Liver (tissue), 9 donors: ENCODE data around the gene SMARCB1. TPM values are rescaled to one million over a fixed set of nuclear protein-coding genes. Genes with fewer than 3 reads are reported as not detected.

ENCODE experiments used
- DNase-seq: peaks from one replicate; pipeline ENCODE4 v3.0.0-alpha.2; 2017; ENCODE audit warnings: low spot score
- H3K27ac ChIP-seq, 2 donors: one replicate each; pipeline ENCODE4 v1.7.0; 2013; ENCODE audit warnings: inconsistent platforms in 2 of 2, low read length in 2 of 2, control low read depth in 1 of 2, low read depth in 1 of 2, mild to moderate bottlenecking in 1 of 2
- H3K27me3 ChIP-seq, 4 donors: one replicate each; pipeline versions ENCODE4 v1.6.1 to v1.7.0; 2013; ENCODE audit warnings: low read length in 3 of 4, inconsistent platforms in 1 of 4, mild to moderate bottlenecking in 1 of 4, moderate library complexity in 1 of 4; ENCODE audit not compliant: control insufficient read depth in 4 of 4, insufficient read depth in 4 of 4
- H3K36me3 ChIP-seq, 4 donors: one replicate each; pipeline versions ENCODE4 v1.6.1 to v1.7.0; 2013; ENCODE audit warnings: low read length in 3 of 4, mild to moderate bottlenecking in 3 of 4, low read depth in 1 of 4, moderate library complexity in 1 of 4; ENCODE audit not compliant: control insufficient read depth in 4 of 4, insufficient read depth in 3 of 4
- H3K4me1 ChIP-seq, 4 donors: one replicate each; pipeline versions ENCODE4 v1.6.1 to v1.7.0; 2013; ENCODE audit warnings: low read length in 3 of 4, mild to moderate bottlenecking in 3 of 4, moderate library complexity in 1 of 4; ENCODE audit not compliant: control insufficient read depth in 4 of 4, insufficient read depth in 4 of 4
- H3K4me3 ChIP-seq, 3 donors: one replicate each; pipeline versions ENCODE4 v1.6.1 to v1.7.0; 2013; ENCODE audit warnings: low read length in 3 of 3, control low read depth in 1 of 3, low read depth in 1 of 3, mild to moderate bottlenecking in 1 of 3
- H3K9ac ChIP-seq, 2 donors: one replicate each; pipeline ENCODE4 v1.7.0; 2013; ENCODE audit warnings: low read length in 2 of 2, mild to moderate bottlenecking in 2 of 2, moderate library complexity in 2 of 2, control low read depth in 1 of 2, low read depth in 1 of 2
- H3K9me3 ChIP-seq, 4 donors: one replicate each; pipeline versions ENCODE4 v1.6.1 to v1.7.0; 2013; ENCODE audit warnings: low read length in 3 of 4; ENCODE audit not compliant: control insufficient read depth in 4 of 4
- EGR1 ChIP-seq, 2 donors: IDR thresholded peaks; 2 replicates each; pipeline ENCODE4 v1.6.1; 2016 to 2018; ENCODE audit warnings: antibody characterized with exemption in 2 of 2, low read depth in 2 of 2
- FOXA1 ChIP-seq: IDR thresholded peaks from 2 replicates; pipeline ENCODE4 v1.6.1; 2016; ENCODE audit warnings: antibody characterized with exemption
- FOXA2 ChIP-seq: IDR thresholded peaks from 2 replicates; pipeline ENCODE4 v1.6.1; 2016; ENCODE audit warnings: antibody characterized with exemption
- HNF4G ChIP-seq: IDR thresholded peaks from 2 replicates; pipeline ENCODE4 v1.6.1; 2016; ENCODE audit warnings: antibody characterized with exemption
- JUND ChIP-seq, 2 donors: IDR thresholded peaks; 2 replicates each; pipeline ENCODE4 v1.6.1; 2016; ENCODE audit warnings: antibody characterized with exemption in 2 of 2
- NR2F2 ChIP-seq: IDR thresholded peaks from 2 replicates; pipeline ENCODE4 v1.6.1; 2016; ENCODE audit warnings: antibody characterized with exemption
- RAD21 ChIP-seq, 2 donors: IDR thresholded peaks; 2 replicates each; pipeline ENCODE4 v1.6.1; 2016; ENCODE audit warnings: antibody characterized with exemption in 2 of 2, mild to moderate bottlenecking in 2 of 2
- RXRA ChIP-seq, 2 donors: IDR thresholded peaks; 2 replicates each; pipeline ENCODE4 v1.6.1; 2017 to 2018; ENCODE audit warnings: antibody characterized with exemption in 2 of 2, mild to moderate bottlenecking in 1 of 2
- SP1 ChIP-seq: IDR thresholded peaks from 2 replicates; pipeline ENCODE4 v1.6.1; 2018; ENCODE audit warnings: antibody characterized with exemption, mild to moderate bottlenecking
- TAF1 ChIP-seq: conservative IDR thresholded peaks from 2 replicates; pipeline ENCODE4 v1.6.1; 2016; ENCODE audit warnings: antibody characterized with exemption, mild to moderate bottlenecking
- WGBS: extraction: QIAGEN DNeasy Blood & Tissue Kit; methylation state at CpG from one replicate; pipeline ENCODE4 v1.1.7; 2013; 5-methylcytosine and 5-hydroxymethylcytosine counted together
- polyA plus RNA-seq, 2 donors: library from polyadenylated mRNA; stranded (reverse) in 1 of 2; unstranded in 1 of 2; fragments of 200-250 nt in 1 of 2; fragments of >200 nt in 1 of 2; fragmentation: Nextera tagmentation in 1 of 2; extraction: Ambion mirVana in 1 of 2; gene quantifications; one replicate each; pipeline versions ENCODE4 v1.2.1 to v1.2.3, GENCODE V29; 2013 to 2015
- total RNA-seq, 2 donors: library from RNA; depleted of rRNA; stranded (reverse); fragments of >200 nt; gene quantifications; one replicate each; pipeline ENCODE4 v1.2.3, GENCODE V29; 2014
- TF ChIP-seq, protein P1 (sequence below): IDR thresholded peaks from 2 replicates; pipeline ENCODE4 v1.6.1; 2016; ENCODE audit warnings: antibody characterized with exemption
- TF ChIP-seq, protein P2 (sequence below): IDR thresholded peaks from 2 replicates; pipeline ENCODE4 v1.6.1; 2016; ENCODE audit warnings: antibody characterized with exemption
- TF ChIP-seq, protein P3 (sequence below): IDR thresholded peaks from 2 replicates; pipeline ENCODE4 v1.6.1; 2016; ENCODE audit warnings: antibody characterized with exemption
- TF ChIP-seq, protein P4 (sequence below): fragments of 150-350 bp; IDR thresholded peaks from 2 replicates; pipeline ENCODE4 v1.5.1; 2017; ENCODE audit warnings: improper control_type of control experiment, low read depth, low read length; ENCODE audit not compliant: missing input control
- TF ChIP-seq, protein P5 (sequence below): IDR thresholded peaks from 2 replicates; pipeline ENCODE4 v1.6.1; 2016; ENCODE audit warnings: antibody characterized with exemption, mild to moderate bottlenecking
- donor health status: healthy.
- donor health status: healthy.
- donor health status: healthy.
- donor health status: healthy.
- donor health status: healthy.

SMARCB1 gene
- total and polyA plus RNA-seq, 4 donors = 15.1 to 22.5 (median 19.1) TPM

DNA sequence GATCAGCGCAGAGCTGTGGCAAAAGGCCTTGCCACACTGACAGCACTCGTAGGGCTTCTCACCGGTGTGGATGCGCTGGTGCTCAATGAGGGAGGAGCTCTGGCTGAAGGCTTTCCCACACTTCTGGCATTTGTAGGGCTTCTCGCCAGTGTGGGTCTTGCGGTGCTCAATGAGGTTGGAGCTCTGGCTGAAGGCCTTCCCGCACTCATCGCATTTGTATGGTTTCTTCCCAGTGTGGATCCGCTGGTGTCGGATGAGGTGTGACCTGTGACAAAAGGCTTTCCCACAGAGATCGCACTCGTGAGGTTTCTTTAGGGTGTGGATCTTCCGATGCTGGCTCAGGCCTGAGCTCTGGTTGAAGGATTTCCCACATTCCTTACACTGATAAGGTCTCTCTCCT lies 42.8 kb upstream of the SMARCB1 start:
- H3K27ac ChIP-seq = no peak overlapping the region
- no peaks in the 10 kb centered on the region for H3K4me1 ChIP-seq
- WGBS = 97% methylated on average over 13 of the region's 13 CpGs
- TF ChIP-seq FOXA1 (no peak), NR2F2 (no peak), JUND (IDR thresholded peaks at IDR 0.05) (no peak), RAD21 (IDR thresholded peaks at IDR 0.05) (no peak), RXRA (IDR thresholded peaks at IDR 0.05) (no peak), TAF1 (no peak), FOXA2 (no peak)
- TF ChIP-seq, protein P1, sequence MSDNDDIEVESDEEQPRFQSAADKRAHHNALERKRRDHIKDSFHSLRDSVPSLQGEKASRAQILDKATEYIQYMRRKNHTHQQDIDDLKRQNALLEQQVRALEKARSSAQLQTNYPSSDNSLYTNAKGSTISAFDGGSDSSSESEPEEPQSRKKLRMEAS = no peak
- TF ChIP-seq, protein P2, sequence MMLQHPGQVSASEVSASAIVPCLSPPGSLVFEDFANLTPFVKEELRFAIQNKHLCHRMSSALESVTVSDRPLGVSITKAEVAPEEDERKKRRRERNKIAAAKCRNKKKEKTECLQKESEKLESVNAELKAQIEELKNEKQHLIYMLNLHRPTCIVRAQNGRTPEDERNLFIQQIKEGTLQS = no peak
- TF ChIP-seq, protein P3, sequence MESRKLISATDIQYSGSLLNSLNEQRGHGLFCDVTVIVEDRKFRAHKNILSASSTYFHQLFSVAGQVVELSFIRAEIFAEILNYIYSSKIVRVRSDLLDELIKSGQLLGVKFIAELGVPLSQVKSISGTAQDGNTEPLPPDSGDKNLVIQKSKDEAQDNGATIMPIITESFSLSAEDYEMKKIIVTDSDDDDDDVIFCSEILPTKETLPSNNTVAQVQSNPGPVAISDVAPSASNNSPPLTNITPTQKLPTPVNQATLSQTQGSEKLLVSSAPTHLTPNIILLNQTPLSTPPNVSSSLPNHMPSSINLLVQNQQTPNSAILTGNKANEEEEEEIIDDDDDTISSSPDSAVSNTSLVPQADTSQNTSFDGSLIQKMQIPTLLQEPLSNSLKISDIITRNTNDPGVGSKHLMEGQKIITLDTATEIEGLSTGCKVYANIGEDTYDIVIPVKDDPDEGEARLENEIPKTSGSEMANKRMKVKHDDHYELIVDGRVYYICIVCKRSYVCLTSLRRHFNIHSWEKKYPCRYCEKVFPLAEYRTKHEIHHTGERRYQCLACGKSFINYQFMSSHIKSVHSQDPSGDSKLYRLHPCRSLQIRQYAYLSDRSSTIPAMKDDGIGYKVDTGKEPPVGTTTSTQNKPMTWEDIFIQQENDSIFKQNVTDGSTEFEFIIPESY = no peak
- TF ChIP-seq, protein P4, sequence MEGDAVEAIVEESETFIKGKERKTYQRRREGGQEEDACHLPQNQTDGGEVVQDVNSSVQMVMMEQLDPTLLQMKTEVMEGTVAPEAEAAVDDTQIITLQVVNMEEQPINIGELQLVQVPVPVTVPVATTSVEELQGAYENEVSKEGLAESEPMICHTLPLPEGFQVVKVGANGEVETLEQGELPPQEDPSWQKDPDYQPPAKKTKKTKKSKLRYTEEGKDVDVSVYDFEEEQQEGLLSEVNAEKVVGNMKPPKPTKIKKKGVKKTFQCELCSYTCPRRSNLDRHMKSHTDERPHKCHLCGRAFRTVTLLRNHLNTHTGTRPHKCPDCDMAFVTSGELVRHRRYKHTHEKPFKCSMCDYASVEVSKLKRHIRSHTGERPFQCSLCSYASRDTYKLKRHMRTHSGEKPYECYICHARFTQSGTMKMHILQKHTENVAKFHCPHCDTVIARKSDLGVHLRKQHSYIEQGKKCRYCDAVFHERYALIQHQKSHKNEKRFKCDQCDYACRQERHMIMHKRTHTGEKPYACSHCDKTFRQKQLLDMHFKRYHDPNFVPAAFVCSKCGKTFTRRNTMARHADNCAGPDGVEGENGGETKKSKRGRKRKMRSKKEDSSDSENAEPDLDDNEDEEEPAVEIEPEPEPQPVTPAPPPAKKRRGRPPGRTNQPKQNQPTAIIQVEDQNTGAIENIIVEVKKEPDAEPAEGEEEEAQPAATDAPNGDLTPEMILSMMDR = no peak
- no peak overlapping the region for H3K9ac ChIP-seq
- no peak overlapping the region for H3K4me3 ChIP-seq
- peaks cover 5 to 26% (median 7%) of the 10 kb centered on the region in 4 donors for H3K36me3 ChIP-seq
- no peaks in the 10 kb centered on the region for H3K27me3 ChIP-seq
- no peak for DNase-seq
- no peaks in the 10 kb centered on the region for H3K9me3 ChIP-seq

DNA sequence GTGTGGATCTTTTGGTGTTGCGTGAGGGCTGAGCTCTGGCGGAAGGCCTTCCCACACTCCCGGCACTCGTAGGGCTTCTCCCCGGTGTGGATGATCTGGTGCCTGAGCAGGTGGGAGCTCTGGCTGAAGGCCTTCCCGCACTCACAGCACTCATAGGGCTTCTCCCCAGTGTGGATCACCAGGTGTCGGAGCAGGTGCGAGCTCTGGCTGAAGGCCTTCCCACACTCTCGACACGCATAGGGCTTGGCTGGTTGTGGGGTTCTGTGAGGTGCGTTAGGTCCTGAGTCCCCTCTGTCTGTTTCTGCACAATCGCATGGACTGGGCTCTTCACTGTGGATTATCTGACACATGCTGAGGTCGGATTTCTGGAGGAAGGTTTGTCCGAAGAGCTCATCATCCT lies 42.3 kb upstream of the SMARCB1 start:
- DNase-seq = no peak
- Histone ChIP-seq H3K9me3 (no peaks in the 10 kb centered on the region), H3K4me3 (no peak overlapping the region), H3K36me3 (peaks cover 5 to 26% (median 7%) of the 10 kb centered on the region in 4 donors), H3K27me3 (no peaks in the 10 kb centered on the region), H3K4me1 (no peaks in the 10 kb centered on the region), H3K27ac (no peak overlapping the region), H3K9ac (no peak overlapping the region)
- WGBS = 97% methylated on average over 14 of the region's 14 CpGs
- TF ChIP-seq, protein P5, sequence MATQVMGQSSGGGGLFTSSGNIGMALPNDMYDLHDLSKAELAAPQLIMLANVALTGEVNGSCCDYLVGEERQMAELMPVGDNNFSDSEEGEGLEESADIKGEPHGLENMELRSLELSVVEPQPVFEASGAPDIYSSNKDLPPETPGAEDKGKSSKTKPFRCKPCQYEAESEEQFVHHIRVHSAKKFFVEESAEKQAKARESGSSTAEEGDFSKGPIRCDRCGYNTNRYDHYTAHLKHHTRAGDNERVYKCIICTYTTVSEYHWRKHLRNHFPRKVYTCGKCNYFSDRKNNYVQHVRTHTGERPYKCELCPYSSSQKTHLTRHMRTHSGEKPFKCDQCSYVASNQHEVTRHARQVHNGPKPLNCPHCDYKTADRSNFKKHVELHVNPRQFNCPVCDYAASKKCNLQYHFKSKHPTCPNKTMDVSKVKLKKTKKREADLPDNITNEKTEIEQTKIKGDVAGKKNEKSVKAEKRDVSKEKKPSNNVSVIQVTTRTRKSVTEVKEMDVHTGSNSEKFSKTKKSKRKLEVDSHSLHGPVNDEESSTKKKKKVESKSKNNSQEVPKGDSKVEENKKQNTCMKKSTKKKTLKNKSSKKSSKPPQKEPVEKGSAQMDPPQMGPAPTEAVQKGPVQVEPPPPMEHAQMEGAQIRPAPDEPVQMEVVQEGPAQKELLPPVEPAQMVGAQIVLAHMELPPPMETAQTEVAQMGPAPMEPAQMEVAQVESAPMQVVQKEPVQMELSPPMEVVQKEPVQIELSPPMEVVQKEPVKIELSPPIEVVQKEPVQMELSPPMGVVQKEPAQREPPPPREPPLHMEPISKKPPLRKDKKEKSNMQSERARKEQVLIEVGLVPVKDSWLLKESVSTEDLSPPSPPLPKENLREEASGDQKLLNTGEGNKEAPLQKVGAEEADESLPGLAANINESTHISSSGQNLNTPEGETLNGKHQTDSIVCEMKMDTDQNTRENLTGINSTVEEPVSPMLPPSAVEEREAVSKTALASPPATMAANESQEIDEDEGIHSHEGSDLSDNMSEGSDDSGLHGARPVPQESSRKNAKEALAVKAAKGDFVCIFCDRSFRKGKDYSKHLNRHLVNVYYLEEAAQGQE = no peak
- TF ChIP-seq FOXA2 (no peak), JUND (IDR thresholded peaks at IDR 0.05) (no peak), RAD21 (IDR thresholded peaks at IDR 0.05) (no peak), NR2F2 (no peak), SP1 (no peak), TAF1 (no peak), EGR1 (IDR thresholded peaks at IDR 0.05; ENCODE audit: low read depth in 2 of 2) (no peak), HNF4G (no peak), RXRA (IDR thresholded peaks at IDR 0.05) (no peak)
- TF ChIP-seq, protein P1 = no peak
- TF ChIP-seq, protein P2 = no peak
- TF ChIP-seq, protein P3 = no peak
